ENCODE data around the gene RAMACL.

DNA sequence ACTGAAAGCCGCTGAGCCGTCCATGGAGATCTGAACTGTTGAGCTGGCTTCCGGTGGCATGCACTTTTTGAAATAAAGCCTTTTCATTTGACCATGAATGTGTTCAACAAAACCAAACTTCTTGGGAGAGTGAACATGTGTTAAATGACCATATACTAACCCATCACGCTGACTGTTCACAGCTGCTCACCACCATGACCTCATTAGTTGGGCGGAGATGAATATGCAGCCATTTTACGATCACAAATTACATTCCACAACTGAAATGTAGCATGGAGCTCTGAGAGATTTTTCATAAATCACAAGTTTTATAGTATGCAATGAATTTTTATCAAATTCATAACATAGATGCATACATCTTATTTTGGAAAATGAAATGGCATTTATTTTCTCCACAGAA is 4.2 kb downstream of the RAMACL start:
- TF ChIP-seq, protein P1, sequence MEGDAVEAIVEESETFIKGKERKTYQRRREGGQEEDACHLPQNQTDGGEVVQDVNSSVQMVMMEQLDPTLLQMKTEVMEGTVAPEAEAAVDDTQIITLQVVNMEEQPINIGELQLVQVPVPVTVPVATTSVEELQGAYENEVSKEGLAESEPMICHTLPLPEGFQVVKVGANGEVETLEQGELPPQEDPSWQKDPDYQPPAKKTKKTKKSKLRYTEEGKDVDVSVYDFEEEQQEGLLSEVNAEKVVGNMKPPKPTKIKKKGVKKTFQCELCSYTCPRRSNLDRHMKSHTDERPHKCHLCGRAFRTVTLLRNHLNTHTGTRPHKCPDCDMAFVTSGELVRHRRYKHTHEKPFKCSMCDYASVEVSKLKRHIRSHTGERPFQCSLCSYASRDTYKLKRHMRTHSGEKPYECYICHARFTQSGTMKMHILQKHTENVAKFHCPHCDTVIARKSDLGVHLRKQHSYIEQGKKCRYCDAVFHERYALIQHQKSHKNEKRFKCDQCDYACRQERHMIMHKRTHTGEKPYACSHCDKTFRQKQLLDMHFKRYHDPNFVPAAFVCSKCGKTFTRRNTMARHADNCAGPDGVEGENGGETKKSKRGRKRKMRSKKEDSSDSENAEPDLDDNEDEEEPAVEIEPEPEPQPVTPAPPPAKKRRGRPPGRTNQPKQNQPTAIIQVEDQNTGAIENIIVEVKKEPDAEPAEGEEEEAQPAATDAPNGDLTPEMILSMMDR (IDR thresholded peaks at IDR 0.05), result no peak
- TF ChIP-seq POLR2A (IDR thresholded peaks at IDR 0.05), result no peak
